Measurements from ENCODE around the gene HMCN2.

HMCN2 gene

GRCh38 chr9:130346431-130346830, 80.9 kb downstream of the HMCN2 start:
- in situ Hi-C loops (cut with MboI; ENCODE audit: low sequenced_read_pairs, unreplicated experiment): no loop called here
- no peak for DNase-seq (ENCODE audit: low spot score)
- no peak for TF ChIP-seq CTCF (IDR thresholded peaks at IDR 0.05; ENCODE audit: borderline replicate concordance, control extremely low read depth, extremely low read depth, insufficient read depth, missing control alignments)

- in situ Hi-C loops (cut with MboI; ENCODE audit: low sequenced_read_pairs, unreplicated experiment): no loop called here
- DNase-seq (ENCODE audit: low spot score): no peak
- TF ChIP-seq CTCF (IDR thresholded peaks at IDR 0.05; ENCODE audit: borderline replicate concordance, control extremely low read depth, extremely low read depth, insufficient read depth, missing control alignments): no peak
Observed at GRCh38 chr9:130347036-130347435, 81.5 kb downstream of the HMCN2 start.

DNA sequence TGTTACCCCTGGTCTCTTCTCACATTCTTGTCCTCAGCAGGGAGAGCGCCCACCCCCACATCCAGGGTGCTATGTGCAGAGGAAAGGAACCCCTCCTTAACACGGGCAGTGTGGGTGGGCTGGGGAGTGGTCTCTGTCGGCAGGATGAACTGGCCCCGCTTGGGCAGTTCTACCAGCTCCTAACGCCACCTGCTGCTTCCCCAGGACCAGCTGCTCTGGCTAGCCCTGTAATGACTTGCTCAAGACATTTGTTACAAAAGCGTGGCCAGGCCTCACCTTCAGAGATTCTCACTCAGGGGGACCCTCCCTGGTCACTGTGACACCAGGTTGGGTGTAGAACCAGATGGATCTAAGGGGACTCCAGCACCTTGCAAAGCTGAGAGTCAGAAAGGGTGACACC, 82.4 kb downstream of the HMCN2 start:
- in situ Hi-C loops (cut with MboI; ENCODE audit: low sequenced_read_pairs, unreplicated experiment): no loop called here
- no peak for TF ChIP-seq CTCF (IDR thresholded peaks at IDR 0.05; ENCODE audit: borderline replicate concordance, control extremely low read depth, extremely low read depth, insufficient read depth, missing control alignments)
- no peak for DNase-seq (ENCODE audit: low spot score)

DNA sequence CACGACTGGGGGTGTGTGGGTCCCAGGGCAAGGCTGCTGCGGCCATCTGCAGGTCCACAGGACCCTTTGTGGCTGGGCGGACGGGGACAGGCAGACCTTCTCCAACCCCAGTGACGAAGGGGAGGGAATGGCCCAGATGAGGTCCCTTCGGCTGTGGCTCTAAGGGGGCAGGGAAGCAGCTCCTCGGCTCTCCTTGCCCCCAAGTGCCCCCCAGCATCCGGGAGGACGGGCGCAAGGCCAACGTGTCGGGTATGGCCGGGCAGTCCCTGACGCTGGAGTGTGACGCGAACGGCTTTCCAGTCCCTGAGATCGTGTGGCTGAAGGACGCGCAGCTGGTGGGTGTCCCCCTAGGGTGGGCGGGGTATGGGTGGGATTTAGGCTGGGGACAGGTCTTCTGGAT, 82.8 kb downstream of the HMCN2 start:
- TF ChIP-seq CTCF (IDR thresholded peaks at IDR 0.05; ENCODE audit: borderline replicate concordance, control extremely low read depth, extremely low read depth, insufficient read depth, missing control alignments): no peak
- no peak for DNase-seq (ENCODE audit: low spot score)
- in situ Hi-C loops (cut with MboI; ENCODE audit: low sequenced_read_pairs, unreplicated experiment): no loop called here

- no peak for TF ChIP-seq CTCF (IDR thresholded peaks at IDR 0.05; ENCODE audit: borderline replicate concordance, control extremely low read depth, extremely low read depth, insufficient read depth, missing control alignments)
- in situ Hi-C loops (cut with MboI; ENCODE audit: low sequenced_read_pairs, unreplicated experiment): no loop called here
- no peak for DNase-seq (ENCODE audit: low spot score)
Observed at GRCh38 chr9:130348881-130349280, 83.3 kb downstream of the HMCN2 start.

DNA sequence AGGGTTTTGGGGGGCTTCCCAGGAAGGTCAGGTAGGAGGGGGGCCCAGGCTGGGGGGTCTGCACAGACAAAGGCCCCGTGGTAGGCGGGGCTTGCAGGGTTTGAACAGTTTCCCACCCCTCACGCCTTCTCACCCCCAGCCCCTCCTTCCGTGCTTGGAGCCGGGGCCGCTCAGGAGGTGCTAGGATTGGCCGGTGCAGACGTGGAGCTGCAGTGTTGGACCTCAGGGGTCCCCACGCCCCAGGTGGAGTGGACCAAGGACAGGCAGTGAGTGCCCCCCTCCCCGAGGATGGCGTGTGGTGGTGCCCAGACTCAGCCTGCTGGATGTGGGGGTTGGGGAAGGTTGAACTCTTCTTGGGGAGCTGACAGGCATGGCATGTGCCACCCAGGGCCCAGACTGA, 83.8 kb downstream of the HMCN2 start:
- in situ Hi-C loops (cut with MboI; ENCODE audit: low sequenced_read_pairs, unreplicated experiment): no loop called here
- no peak for DNase-seq (ENCODE audit: low spot score)
- no peak for TF ChIP-seq CTCF (IDR thresholded peaks at IDR 0.05; ENCODE audit: borderline replicate concordance, control extremely low read depth, extremely low read depth, insufficient read depth, missing control alignments)

DNA sequence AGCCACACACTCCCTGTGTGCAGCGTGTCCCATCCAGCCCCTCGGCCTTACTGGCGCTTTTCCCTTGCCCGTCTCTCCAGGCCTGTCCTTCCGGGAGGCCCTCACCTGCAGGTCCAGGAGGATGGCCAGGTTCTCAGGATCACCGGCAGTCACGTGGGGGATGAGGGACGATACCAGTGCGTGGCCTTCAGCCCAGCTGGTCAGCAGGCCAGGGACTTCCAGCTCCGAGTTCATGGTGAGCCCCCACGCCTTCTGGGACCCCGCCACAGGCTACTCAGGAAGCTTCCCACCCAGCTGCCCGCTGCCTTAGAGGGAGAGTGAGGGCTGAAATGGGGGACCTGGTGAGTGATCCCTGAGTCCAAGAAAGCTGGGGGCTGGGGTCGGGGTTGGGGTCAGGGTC, 85.8 kb downstream of the HMCN2 start:
- no peak for TF ChIP-seq CTCF (IDR thresholded peaks at IDR 0.05; ENCODE audit: borderline replicate concordance, control extremely low read depth, extremely low read depth, insufficient read depth, missing control alignments)
- no peak for DNase-seq (ENCODE audit: low spot score)
- in situ Hi-C loops (cut with MboI; ENCODE audit: low sequenced_read_pairs, unreplicated experiment): no loop called here
